HG02678 (cell line): Measurements from ENCODE around the gene LRP4.
"Not testable (repeated sequence)": the region's sequence is repeated elsewhere in the genome, so short reads cannot be mapped to it uniquely, and the experiment has no call there.

ENCODE experiments used
- ATAC-seq: cut with Tn5 transposase; IDR thresholded peaks from one replicate; pipeline ENCODE4 v1.9.1; 2021; ENCODE audit warnings: mild to moderate bottlenecking, moderate library complexity; ENCODE audit not compliant: unreplicated experiment

The LRP4 gene

GRCh38 chr11:46918083-46918787 is at the start of gene LRP4:
LRP4 (minus strand) TSS chr11:46918550; CDS start chr11:46918379, 171 bp downstream.
- ATAC-seq, result peak; percentile 61

- no peak for ATAC-seq
These were observed 49.6 kb upstream of the LRP4 start for GRCh38 chr11:46967962-46968361.

GRCh38 chr11:46966773-46967172 is 48.4 kb upstream of the LRP4 start:
- ATAC-seq, result no peak

- no peak for ATAC-seq
These were observed 45.5 kb upstream of the LRP4 start for GRCh38 chr11:46963844-46964243.

- ATAC-seq, result not testable (repeated sequence)
These were observed 43.5 kb upstream of the LRP4 start for GRCh38 chr11:46961886-46962285.

GRCh38 chr11:46961041-46961440 is 42.7 kb upstream of the LRP4 start:
- no peak for ATAC-seq

GRCh38 chr11:46958777-46959176 is 40.4 kb upstream of the LRP4 start:
- ATAC-seq, result no peak

GRCh38 chr11:46953093-46953492 is 34.7 kb upstream of the LRP4 start:
- ATAC-seq, result no peak

GRCh38 chr11:46952553-46952952 is 34.2 kb upstream of the LRP4 start:
- no peak for ATAC-seq

- ATAC-seq, result no peak
These were observed 33.5 kb upstream of the LRP4 start for GRCh38 chr11:46951864-46952263.

GRCh38 chr11:46949297-46949696 is 30.9 kb upstream of the LRP4 start:
- no peak for ATAC-seq

GRCh38 chr11:46948378-46949131 is 30.2 kb upstream of the LRP4 start:
- ATAC-seq, result no peak

- no peak for ATAC-seq
These were observed 29.2 kb upstream of the LRP4 start for GRCh38 chr11:46947399-46948077.

GRCh38 chr11:46944356-46945075 is 26.2 kb upstream of the LRP4 start:
- ATAC-seq, result no peak

- no peak for ATAC-seq
These were observed 23.8 kb upstream of the LRP4 start for GRCh38 chr11:46942172-46942571.

- ATAC-seq, result peak; percentile 94
These were observed 18.1 kb upstream of the LRP4 start, which contains the start of gene CSTPP1 for GRCh38 chr11:46936138-46937110. CSTPP1 (plus strand) TSS chr11:46936761; CDS start chr11:46936806, 45 bp downstream.

GRCh38 chr11:46930089-46930488 is 11.7 kb upstream of the LRP4 start:
- ATAC-seq, result no peak

- ATAC-seq, result not testable (repeated sequence)
These were observed 10.4 kb upstream of the LRP4 start for GRCh38 chr11:46928701-46929100.

GRCh38 chr11:46927928-46928327 is 9.6 kb upstream of the LRP4 start:
- ATAC-seq, result not testable (repeated sequence)

GRCh38 chr11:46920755-46921154 is 2.4 kb upstream of the LRP4 start:
- no peak for ATAC-seq
